NCI-H1436 (cell line): Measurements from ENCODE around the gene RHEX.
"Not testable (repeated sequence)": the region's sequence is repeated elsewhere in the genome, so short reads cannot be mapped to it uniquely, and the experiment has no call there.

Experiments used
- DNase-seq: peaks from one replicate; lab custom pipeline; 2025; lab: John Stamatoyannopoulos, UW

RHEX gene

GRCh38 chr1:206059355-206059915, 6.5 kb downstream of the RHEX start:
- DNase-seq: no peak

- no peak for DNase-seq
These were observed 7.9 kb downstream of the RHEX start for GRCh38 chr1:206060844-206061243.

GRCh38 chr1:206062464-206062863, 9.5 kb downstream of the RHEX start:
- DNase-seq: no peak

- DNase-seq: not testable (repeated sequence)
These were observed 11.0 kb downstream of the RHEX start for GRCh38 chr1:206064001-206064400.

GRCh38 chr1:206064501-206064900, 11.5 kb downstream of the RHEX start:
- not testable (repeated sequence) for DNase-seq

- DNase-seq: no peak
These were observed 12.7 kb downstream of the RHEX start for GRCh38 chr1:206065547-206066145.

- no peak for DNase-seq
These were observed 13.7 kb downstream of the RHEX start for GRCh38 chr1:206066479-206067171.

- DNase-seq: no peak
These were observed 14.7 kb downstream of the RHEX start for GRCh38 chr1:206067486-206068227.

- DNase-seq: no peak
These were observed 15.3 kb downstream of the RHEX start for GRCh38 chr1:206068314-206068713.

GRCh38 chr1:206070627-206071304, 17.8 kb downstream of the RHEX start:
- DNase-seq: no peak

GRCh38 chr1:206074839-206075238, 21.9 kb downstream of the RHEX start:
- DNase-seq: no peak

GRCh38 chr1:206075786-206076755, 23.1 kb downstream of the RHEX start:
- no peak for DNase-seq

- no peak for DNase-seq
These were observed 26.2 kb downstream of the RHEX start for GRCh38 chr1:206079135-206079534.

- no peak for DNase-seq
These were observed 27.2 kb downstream of the RHEX start for GRCh38 chr1:206080026-206080820.

GRCh38 chr1:206081856-206082255, 28.9 kb downstream of the RHEX start:
- DNase-seq: no peak

GRCh38 chr1:206082831-206083695, 30.1 kb downstream of the RHEX start:
- DNase-seq: no peak

GRCh38 chr1:206083750-206084149, 30.8 kb downstream of the RHEX start:
- no peak for DNase-seq

GRCh38 chr1:206087091-206087490, 34.1 kb downstream of the RHEX start:
- no peak for DNase-seq

GRCh38 chr1:206089341-206089740, 36.4 kb downstream of the RHEX start:
- no peak for DNase-seq
